HG03175 (cell line): ENCODE measurements around the gene TBC1D16.

Experiments
- ATAC-seq: cut with Tn5 transposase; IDR thresholded peaks from one replicate; pipeline ENCODE4 v1.9.1; 2021; ENCODE audit warnings: mild to moderate bottlenecking, moderate library complexity; ENCODE audit not compliant: unreplicated experiment

TBC1D16 gene, protein sequence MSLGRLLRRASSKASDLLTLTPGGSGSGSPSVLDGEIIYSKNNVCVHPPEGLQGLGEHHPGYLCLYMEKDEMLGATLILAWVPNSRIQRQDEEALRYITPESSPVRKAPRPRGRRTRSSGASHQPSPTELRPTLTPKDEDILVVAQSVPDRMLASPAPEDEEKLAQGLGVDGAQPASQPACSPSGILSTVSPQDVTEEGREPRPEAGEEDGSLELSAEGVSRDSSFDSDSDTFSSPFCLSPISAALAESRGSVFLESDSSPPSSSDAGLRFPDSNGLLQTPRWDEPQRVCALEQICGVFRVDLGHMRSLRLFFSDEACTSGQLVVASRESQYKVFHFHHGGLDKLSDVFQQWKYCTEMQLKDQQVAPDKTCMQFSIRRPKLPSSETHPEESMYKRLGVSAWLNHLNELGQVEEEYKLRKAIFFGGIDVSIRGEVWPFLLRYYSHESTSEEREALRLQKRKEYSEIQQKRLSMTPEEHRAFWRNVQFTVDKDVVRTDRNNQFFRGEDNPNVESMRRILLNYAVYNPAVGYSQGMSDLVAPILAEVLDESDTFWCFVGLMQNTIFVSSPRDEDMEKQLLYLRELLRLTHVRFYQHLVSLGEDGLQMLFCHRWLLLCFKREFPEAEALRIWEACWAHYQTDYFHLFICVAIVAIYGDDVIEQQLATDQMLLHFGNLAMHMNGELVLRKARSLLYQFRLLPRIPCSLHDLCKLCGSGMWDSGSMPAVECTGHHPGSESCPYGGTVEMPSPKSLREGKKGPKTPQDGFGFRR

GRCh38 chr17:80035687-80035936 is at the start of gene TBC1D16:
Gene TBC1D16, minus strand, starts transcription at chr17:80035872. Its CDS starts 22,325 bp downstream, at chr17:80013547.
- ATAC-seq, result peak; percentile 48

DNA sequence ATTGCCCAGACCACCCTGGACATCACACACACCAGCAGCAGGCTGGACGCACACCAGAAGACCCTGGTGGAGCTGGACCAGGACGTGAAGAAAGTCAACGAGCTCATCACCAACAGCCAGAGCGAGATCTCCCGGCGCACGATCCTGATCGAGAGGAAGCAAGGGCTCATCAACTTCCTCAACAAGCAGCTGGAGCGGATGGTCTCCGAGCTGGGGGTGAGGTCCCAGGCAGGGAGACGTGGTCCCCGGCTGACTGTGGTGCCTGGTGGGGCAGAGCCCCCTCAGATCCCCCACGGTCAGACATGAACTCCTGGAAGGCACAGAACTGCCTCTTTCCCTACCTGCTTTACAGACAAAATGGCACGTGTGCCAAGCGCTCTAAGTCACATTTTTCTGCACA is 49.1 kb upstream of the TBC1D16 start:
- ATAC-seq, result no peak

DNA sequence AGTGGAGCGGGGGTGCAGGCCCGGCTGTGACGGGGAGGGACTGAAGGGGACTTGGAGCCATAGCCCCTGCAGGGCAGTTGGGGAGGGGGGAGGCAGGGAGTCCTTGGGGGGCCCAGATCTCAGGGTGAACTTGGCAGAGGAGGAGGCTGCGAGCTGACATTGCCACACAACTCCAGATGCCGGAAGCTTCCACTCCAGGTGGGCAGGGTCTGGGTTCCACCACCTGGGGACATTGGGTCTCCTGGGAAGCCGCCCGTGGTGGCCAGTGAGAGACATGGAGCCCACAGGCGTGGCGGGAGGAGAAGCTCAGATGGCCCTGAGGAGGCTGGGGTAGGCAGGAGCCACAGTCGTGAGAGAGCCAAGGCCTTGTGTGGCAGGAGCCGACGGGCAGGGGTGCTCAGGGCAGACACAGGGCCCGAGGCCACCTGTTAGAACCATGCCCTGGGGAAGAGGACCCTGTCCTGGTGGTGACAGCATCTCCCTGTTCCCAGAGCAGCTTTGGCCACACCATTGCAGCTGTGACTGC is 47.5 kb upstream of the TBC1D16 start:
- no peak for ATAC-seq

DNA sequence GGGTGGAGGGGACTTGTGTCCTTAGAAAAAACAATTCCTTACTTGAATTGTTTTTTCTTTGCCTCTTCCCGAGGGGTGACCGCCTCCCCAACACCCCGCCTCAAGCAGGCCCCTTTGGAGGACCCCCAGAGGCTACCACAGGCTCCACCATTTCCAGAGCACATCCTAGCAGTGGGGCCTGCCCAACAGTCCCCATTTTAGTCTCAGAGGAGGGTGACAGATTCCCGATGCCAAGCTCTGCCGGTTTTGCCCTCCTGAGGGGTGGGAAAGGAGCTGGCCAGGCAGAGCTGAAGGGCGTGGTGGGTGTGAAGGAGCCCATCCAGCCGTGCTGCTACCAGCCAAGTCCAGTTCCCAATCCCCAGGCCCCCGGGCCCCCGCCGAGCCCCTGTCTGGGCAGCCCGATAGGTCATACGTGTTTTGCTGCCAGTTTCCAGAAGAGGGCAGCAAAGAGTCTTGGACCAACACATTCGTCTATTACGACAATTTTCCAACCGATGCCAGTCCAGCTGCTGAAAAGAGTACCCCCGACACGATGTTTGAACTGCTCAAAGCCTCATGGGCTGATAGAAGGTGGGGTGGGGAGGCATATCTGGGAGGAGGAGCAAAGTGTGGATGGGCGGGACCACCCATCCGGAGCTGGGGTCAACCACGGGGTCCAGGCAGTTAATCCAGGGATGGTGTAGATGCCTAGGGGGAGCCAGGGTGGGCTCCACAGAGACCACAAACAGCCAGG is 46.9 kb upstream of the TBC1D16 start:
- no peak for ATAC-seq

DNA sequence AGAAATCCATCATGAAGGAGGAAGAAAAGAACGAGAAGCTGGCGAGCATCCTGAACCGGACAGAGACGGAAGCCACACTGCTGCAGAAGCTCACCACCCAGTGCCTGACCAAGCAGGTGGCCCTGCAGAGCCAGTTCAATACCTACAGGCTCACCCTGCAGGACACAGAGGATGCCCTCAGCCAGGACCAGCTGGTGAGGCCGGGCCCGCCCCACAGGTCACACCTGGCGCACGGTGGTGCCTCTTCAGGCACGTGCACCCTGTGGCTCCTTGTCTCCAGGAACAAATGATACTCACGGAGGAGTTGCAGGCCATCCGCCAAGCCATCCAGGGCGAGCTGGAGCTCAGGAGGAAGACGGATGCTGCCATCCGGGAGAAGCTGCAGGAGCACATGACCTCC is 45.9 kb upstream of the TBC1D16 start:
- no peak for ATAC-seq

- no peak for ATAC-seq
Observed at GRCh38 chr17:80080081-80080480, 44.4 kb upstream of the TBC1D16 start.

GRCh38 chr17:80072410-80072809 is 36.7 kb upstream of the TBC1D16 start:
- no peak for ATAC-seq

DNA sequence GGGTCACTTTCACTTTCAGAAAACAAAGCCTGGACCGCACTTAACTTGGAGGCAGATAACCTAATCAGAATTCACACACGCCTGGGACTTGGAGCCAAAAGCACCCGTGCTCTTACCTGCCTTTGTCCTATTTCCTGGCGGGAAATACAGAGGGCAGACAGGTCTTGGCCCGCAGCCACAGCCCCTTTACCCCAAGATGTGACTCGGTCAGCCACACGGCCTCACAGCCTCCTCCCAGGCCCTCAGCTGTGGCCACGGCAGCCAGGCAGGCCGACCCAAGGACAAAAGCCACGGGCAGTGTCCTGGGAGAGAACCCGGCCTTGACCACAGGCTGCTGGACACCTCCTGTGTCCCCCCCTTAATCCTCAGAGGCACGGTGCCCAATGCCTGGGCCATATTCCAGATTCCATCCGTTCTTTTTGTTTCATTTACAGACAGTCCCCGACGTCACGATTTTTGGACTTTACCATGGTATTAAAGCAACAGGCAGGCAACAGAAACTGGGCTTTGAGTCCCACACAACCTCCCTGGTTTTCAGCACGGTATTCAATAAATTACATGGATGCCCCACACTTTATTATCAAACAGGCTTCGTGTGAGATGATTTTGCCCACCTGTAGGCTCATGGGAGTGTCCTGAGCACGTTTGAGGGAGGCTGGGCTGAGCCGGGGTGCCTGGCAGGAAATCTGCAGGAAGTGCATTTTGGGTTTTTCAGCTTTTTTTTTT is 35.6 kb upstream of the TBC1D16 start:
- ATAC-seq, result no peak

GRCh38 chr17:80070375-80071115 is 34.9 kb upstream of the TBC1D16 start:
- ATAC-seq, result no peak

- no peak for ATAC-seq
Observed at GRCh38 chr17:80068301-80069222, 32.9 kb upstream of the TBC1D16 start.

- ATAC-seq, result no peak
Observed at GRCh38 chr17:80067393-80067986, 31.8 kb upstream of the TBC1D16 start.

- no peak for ATAC-seq
Observed at GRCh38 chr17:80065478-80066170, 30.0 kb upstream of the TBC1D16 start.

- ATAC-seq, result no peak
Observed at GRCh38 chr17:80064696-80065095, 29.0 kb upstream of the TBC1D16 start.

GRCh38 chr17:80063830-80064585 is 28.3 kb upstream of the TBC1D16 start:
- no peak for ATAC-seq

- no peak for ATAC-seq
Observed at GRCh38 chr17:80061421-80061820, 25.7 kb upstream of the TBC1D16 start.

DNA sequence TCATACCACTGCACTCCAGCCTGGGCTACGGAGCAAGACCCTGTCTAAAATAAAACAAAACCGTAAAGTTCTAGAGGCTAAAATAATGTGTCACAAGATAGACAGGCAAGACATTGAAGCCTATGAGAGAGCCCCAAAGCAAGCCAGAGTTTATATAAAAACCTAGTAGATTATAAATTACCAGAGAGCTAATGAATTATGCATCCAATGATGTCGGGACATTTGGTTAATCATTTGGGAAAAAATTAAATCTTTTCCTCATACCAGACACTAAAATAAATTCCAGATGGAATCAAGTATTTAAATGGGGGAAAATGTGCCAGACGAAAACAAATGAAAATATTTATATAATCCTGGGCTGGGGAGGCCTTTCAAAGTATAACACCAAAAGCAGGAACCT is 25.0 kb upstream of the TBC1D16 start:
- ATAC-seq, result no peak

DNA sequence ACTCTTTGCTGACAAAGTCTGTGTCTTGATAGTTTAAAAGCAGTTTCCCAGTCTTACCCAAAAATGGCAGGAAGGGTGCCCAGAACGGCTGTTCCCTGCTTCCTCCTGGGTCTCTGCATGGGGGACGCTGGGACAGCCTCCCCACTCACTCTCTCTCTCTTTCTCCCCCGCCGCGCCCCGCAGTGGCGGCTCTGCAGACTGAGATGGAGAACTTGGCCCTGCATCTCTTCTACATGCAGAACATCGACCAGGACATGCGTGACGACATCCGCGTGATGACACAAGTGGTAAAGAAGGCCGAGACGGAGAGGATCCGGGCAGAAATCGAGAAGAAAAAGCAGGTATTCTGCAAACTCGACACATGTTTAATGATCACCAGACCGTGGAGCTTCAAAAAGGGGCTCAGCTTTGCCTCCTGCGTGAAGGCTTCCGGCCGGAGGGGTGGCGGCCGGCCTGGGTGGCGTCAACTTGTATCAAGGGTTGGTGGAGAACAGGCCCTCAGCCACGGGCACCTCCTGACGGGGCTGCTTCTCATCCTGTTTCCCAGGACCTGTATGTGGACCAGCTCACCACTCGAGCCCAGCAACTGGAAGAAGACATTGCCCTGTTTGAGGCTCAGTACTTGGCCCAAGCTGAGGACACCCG is 22.8 kb upstream of the TBC1D16 start:
- ATAC-seq, result no peak
